K562 (cell line): ENCODE measurements around the gene PTPN18. TPM values are rescaled to one million over a fixed set of nuclear protein-coding genes. Genes with fewer than 3 reads are reported as not detected.
A peak's percentile ranks its signal among the peaks of the same experiment; 100 is the strongest.

ENCODE experiments used
- ZBED1 ChIP-seq: IDR thresholded peaks from 2 replicates; pipeline ENCODE4 v1.6.1; 2014
- polyA plus RNA-seq, 8 experiments: library from polyadenylated mRNA; depleted of rRNA in 4 of 8; stranded (reverse) in 5 of 8; unstranded in 3 of 8; fragments of >200 nt; fragmentation: Nextera tagmentation in 2 of 8; fragmentation: Illumina TruSeq in 1 of 8; extraction: Ambion mirVana in 2 of 8; extraction: Trizol in 1 of 8; gene quantifications; 2 replicates each; pipeline versions ENCODE4 v1.2.1 to v1.2.3, GENCODE V29; 2011 to 2014; ENCODE audit warnings: inconsistent platforms in 1 of 8, missing spikeins in 1 of 8
- total RNA-seq, 7 experiments: library from RNA; depleted of rRNA in 6 of 7; stranded (reverse); fragments of >200 nt in 6 of 7; fragmentation: Illumina TruSeq in 2 of 7; extraction: Trizol in 2 of 7; gene quantifications; 2 replicates each; pipeline versions ENCODE4 v1.2.1 to v1.2.3, GENCODE V29; 2011 to 2021; ENCODE audit warnings: low replicate concordance in 1 of 7
- TF ChIP-seq, protein P1 (sequence below), 2 experiments: fragments of 450-650 bp; formaldehyde crosslinking in 1 of 2; IDR thresholded peaks; 2 replicates each; pipeline versions ENCODE4 v1.4.0 to v1.6.1; 2014 to 2020; ENCODE audit warnings: mild to moderate bottlenecking in 2 of 2, borderline replicate concordance in 1 of 2, low read depth in 1 of 2
- TF ChIP-seq, protein P2 (sequence below): fragments of 250-450 bp; sonication (Bioruptor Pico); IDR thresholded peaks from 2 replicates; pipeline ENCODE4 v1.8.0; 2022; ENCODE audit warnings: moderate library complexity, mild to moderate bottlenecking, inconsistent platforms

PTPN18 gene
- total and polyA plus RNA-seq, 9 of the 15 experiments (the other 6 are each of a cell fraction or from before 2014, with no cell fraction given) = 11.6 to 90.7 (median 49.6) TPM

DNA sequence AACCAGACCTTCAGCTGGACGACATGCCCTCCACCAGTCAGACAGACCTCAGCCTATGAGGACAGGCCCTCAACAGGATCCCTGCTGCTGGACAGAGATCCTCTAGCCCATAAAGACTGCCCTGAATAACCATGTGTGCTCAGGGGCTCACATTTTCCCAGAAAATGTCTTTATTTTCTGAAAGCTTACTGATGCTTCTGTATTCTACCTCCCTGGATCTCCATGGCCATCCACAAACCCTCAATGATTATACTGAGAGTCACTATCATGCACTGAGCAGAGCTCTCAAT lies 1.8 kb upstream of the PTPN18 start (continued):
- TF ChIP-seq, protein P1, sequence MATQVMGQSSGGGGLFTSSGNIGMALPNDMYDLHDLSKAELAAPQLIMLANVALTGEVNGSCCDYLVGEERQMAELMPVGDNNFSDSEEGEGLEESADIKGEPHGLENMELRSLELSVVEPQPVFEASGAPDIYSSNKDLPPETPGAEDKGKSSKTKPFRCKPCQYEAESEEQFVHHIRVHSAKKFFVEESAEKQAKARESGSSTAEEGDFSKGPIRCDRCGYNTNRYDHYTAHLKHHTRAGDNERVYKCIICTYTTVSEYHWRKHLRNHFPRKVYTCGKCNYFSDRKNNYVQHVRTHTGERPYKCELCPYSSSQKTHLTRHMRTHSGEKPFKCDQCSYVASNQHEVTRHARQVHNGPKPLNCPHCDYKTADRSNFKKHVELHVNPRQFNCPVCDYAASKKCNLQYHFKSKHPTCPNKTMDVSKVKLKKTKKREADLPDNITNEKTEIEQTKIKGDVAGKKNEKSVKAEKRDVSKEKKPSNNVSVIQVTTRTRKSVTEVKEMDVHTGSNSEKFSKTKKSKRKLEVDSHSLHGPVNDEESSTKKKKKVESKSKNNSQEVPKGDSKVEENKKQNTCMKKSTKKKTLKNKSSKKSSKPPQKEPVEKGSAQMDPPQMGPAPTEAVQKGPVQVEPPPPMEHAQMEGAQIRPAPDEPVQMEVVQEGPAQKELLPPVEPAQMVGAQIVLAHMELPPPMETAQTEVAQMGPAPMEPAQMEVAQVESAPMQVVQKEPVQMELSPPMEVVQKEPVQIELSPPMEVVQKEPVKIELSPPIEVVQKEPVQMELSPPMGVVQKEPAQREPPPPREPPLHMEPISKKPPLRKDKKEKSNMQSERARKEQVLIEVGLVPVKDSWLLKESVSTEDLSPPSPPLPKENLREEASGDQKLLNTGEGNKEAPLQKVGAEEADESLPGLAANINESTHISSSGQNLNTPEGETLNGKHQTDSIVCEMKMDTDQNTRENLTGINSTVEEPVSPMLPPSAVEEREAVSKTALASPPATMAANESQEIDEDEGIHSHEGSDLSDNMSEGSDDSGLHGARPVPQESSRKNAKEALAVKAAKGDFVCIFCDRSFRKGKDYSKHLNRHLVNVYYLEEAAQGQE (IDR thresholded peaks at IDR 0.05; ENCODE audit: borderline replicate concordance) = peak; percentile 64
- TF ChIP-seq, protein P1 (CRISPR knock-in tag; IDR thresholded peaks at IDR 0.05; ENCODE audit: low read depth) = no peak
- TF ChIP-seq, protein P2, sequence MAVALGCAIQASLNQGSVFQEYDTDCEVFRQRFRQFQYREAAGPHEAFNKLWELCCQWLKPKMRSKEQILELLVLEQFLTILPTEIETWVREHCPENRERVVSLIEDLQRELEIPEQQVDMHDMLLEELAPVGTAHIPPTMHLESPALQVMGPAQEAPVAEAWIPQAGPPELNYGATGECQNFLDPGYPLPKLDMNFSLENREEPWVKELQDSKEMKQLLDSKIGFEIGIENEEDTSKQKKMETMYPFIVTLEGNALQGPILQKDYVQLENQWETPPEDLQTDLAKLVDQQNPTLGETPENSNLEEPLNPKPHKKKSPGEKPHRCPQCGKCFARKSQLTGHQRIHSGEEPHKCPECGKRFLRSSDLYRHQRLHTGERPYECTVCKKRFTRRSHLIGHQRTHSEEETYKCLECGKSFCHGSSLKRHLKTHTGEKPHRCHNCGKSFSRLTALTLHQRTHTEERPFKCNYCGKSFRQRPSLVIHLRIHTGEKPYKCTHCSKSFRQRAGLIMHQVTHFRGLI (CRISPR knock-in tag) = no peak
- no peak for TF ChIP-seq ZBED1
- TF ChIP-seq, all 486 proteins: peak for 1
